NB4 (cell line): ENCODE data around the gene FAM216B.
A peak's percentile ranks its signal among the peaks of the same experiment; 100 is the strongest.

ENCODE experiments used
- DNase-seq: peaks from one replicate; pipeline ENCODE4 v3.0.0; 2010; ENCODE audit warnings: low read depth
- H3K4me3 ChIP-seq: one replicate; pipeline ENCODE4 v1.5.1; 2011; ENCODE audit warnings: mild to moderate bottlenecking, low read depth, low read length, moderate library complexity
- MYC ChIP-seq: IDR thresholded peaks from 2 replicates; pipeline ENCODE4 v1.6.1; 2011; ENCODE audit warnings: low read depth, low read length
- POLR2A ChIP-seq: IDR thresholded peaks from 2 replicates; pipeline ENCODE4 v1.6.1; 2011; ENCODE audit warnings: mild to moderate bottlenecking; ENCODE audit not compliant: insufficient read length; ENCODE audit errors: extremely low read depth
- TF ChIP-seq, protein P1 (sequence below): IDR thresholded peaks from 2 replicates; pipeline ENCODE4 v1.6.1; 2011; ENCODE audit warnings: low read depth, low read length
- TF ChIP-seq, protein P2 (sequence below): IDR thresholded peaks from one replicate; pipeline ENCODE4 v1.5.1; 2012; ENCODE audit warnings: low read depth, low read length

Gene FAM216B

GRCh38 chr13:42745655-42746054, 35.7 kb upstream of the FAM216B start:
- TF ChIP-seq, protein P1, sequence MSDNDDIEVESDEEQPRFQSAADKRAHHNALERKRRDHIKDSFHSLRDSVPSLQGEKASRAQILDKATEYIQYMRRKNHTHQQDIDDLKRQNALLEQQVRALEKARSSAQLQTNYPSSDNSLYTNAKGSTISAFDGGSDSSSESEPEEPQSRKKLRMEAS: no peak
- TF ChIP-seq, protein P2, sequence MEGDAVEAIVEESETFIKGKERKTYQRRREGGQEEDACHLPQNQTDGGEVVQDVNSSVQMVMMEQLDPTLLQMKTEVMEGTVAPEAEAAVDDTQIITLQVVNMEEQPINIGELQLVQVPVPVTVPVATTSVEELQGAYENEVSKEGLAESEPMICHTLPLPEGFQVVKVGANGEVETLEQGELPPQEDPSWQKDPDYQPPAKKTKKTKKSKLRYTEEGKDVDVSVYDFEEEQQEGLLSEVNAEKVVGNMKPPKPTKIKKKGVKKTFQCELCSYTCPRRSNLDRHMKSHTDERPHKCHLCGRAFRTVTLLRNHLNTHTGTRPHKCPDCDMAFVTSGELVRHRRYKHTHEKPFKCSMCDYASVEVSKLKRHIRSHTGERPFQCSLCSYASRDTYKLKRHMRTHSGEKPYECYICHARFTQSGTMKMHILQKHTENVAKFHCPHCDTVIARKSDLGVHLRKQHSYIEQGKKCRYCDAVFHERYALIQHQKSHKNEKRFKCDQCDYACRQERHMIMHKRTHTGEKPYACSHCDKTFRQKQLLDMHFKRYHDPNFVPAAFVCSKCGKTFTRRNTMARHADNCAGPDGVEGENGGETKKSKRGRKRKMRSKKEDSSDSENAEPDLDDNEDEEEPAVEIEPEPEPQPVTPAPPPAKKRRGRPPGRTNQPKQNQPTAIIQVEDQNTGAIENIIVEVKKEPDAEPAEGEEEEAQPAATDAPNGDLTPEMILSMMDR: no peak
- TF ChIP-seq MYC: no peak
- no peak for TF ChIP-seq POLR2A
- H3K4me3 ChIP-seq: no peak overlapping the region
- DNase-seq: peak; percentile 6

- TF ChIP-seq, protein P1: no peak
- TF ChIP-seq MYC (no peak), POLR2A (no peak)
- TF ChIP-seq, protein P2: no peak
- H3K4me3 ChIP-seq: no peak overlapping the region
- no peak for DNase-seq
Measured at GRCh38 chr13:42746866-42747265, 34.5 kb upstream of the FAM216B start.

DNA sequence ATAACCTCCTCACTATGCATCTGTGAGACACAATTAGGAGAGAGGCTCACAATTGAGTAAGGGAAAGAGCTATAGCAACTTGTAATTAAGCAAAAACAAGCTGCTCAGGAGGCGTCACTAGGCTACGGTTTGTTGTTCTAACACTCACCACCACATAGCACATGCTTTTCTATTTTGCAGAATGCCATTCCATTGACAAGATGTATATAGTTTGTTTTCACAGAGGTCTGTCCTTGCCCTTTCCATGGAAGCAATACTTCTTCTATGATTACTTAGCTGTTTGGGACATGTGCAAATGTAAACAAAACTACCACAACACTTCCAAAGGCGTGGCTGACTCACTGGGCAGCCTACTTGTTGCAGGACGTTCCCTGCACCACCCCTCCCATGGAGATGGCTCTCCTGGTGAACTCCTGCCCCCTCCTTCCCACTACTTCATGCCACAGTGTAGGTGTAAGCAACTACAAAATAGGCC, 33.9 kb upstream of the FAM216B start:
- H3K4me3 ChIP-seq: no peak overlapping the region
- no peak for TF ChIP-seq POLR2A
- TF ChIP-seq, protein P2: no peak
- TF ChIP-seq, protein P1: no peak
- TF ChIP-seq MYC: no peak
- no peak for DNase-seq

- no peak overlapping the region for H3K4me3 ChIP-seq
- TF ChIP-seq POLR2A (no peak), MYC (no peak)
- TF ChIP-seq, protein P2: no peak
- TF ChIP-seq, protein P1: no peak
- DNase-seq: no peak
Measured at GRCh38 chr13:42750794-42751193, 30.6 kb upstream of the FAM216B start.

DNA sequence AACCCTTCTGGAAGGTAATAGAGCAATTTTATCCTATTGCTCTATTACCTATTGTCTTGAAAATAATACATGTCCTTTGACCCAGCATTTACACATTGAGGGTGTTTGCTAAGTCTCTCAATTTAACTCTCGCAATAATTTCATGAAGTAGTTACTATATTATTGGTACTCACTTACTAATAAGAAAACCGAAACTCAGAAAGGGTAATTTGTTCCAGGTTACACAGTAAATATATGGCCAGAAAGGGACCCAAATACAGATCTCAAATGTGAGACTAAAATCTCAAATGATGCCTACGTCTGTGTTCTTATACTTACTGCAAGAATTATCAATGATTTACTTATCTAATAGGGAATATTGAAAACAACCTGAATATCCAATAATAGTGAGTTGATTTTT, 29.7 kb upstream of the FAM216B start:
- no peak overlapping the region for H3K4me3 ChIP-seq
- DNase-seq: no peak
- TF ChIP-seq, protein P2: no peak
- no peak for TF ChIP-seq POLR2A
- TF ChIP-seq, protein P1: no peak
- TF ChIP-seq MYC: no peak

DNA sequence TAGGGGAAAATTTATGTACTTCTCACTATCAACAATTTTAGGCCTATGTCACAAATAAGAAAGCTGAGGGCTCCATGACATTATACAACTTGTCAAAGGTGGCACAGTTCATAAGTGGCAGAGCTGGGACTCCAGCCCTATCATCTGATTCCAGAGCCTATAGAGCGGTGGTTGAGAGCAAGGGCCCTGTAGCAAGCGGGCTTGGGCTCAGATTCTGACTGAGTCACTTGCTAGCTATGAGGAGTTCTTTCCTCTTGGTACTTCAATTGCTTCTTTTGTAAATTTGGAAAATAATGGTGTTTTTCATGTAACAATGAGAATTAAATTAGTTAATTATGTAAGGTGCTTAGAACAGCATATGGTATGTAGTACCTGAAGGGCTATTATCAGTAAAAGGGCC, 28.7 kb upstream of the FAM216B start:
- no peak for DNase-seq
- no peak overlapping the region for H3K4me3 ChIP-seq

More for the DNA sequence above, 28.7 kb upstream of the FAM216B start:
- TF ChIP-seq, protein P2: no peak
- TF ChIP-seq, protein P1: no peak
- TF ChIP-seq POLR2A (no peak), MYC (no peak)
